SIG-M5 treated with dmso at 0.1 percent for 504 hours (cell line): Measurements from ENCODE around the gene C1GALT1.
"Not testable (repeated sequence)": the region's sequence is repeated elsewhere in the genome, so short reads cannot be mapped to it uniquely, and the experiment has no call there.

ENCODE experiments used
- DNase-seq: peaks from one replicate; lab custom pipeline; 2025; ENCODE audit not compliant: unreplicated experiment; lab: John Stamatoyannopoulos, UW

The C1GALT1 gene

GRCh38 chr7:7182156-7183060 is at the start of gene C1GALT1:
Gene C1GALT1, plus strand, starts transcription at chr7:7182544. Its CDS starts 51,776 bp downstream, at chr7:7234320.
- DNase-seq = peak; percentile 97

GRCh38 chr7:7134046-7134445 is 48.3 kb upstream of the C1GALT1 start:
- no peak for DNase-seq

GRCh38 chr7:7135074-7135473 is 47.3 kb upstream of the C1GALT1 start:
- DNase-seq = no peak

- not testable (repeated sequence) for DNase-seq
Measured at GRCh38 chr7:7135924-7136323, 46.4 kb upstream of the C1GALT1 start.

GRCh38 chr7:7136466-7137381 is 45.6 kb upstream of the C1GALT1 start:
- no peak for DNase-seq

GRCh38 chr7:7138897-7139296 is 43.4 kb upstream of the C1GALT1 start:
- DNase-seq = no peak

- not testable (repeated sequence) for DNase-seq
Measured at GRCh38 chr7:7143404-7143803, 38.9 kb upstream of the C1GALT1 start.

- DNase-seq = not testable (repeated sequence)
Measured at GRCh38 chr7:7145151-7145550, 37.2 kb upstream of the C1GALT1 start.

- peak; percentile 45 for DNase-seq
Measured at GRCh38 chr7:7146837-7147236, 35.5 kb upstream of the C1GALT1 start.

- DNase-seq = no peak
Measured at GRCh38 chr7:7148798-7149481, 33.4 kb upstream of the C1GALT1 start.

GRCh38 chr7:7151285-7151684 is 31.1 kb upstream of the C1GALT1 start:
- DNase-seq = no peak

GRCh38 chr7:7151865-7152264 is 30.5 kb upstream of the C1GALT1 start:
- DNase-seq = no peak

- DNase-seq = no peak
Measured at GRCh38 chr7:7152315-7152714, 30.0 kb upstream of the C1GALT1 start.

GRCh38 chr7:7154355-7154754 is 28.0 kb upstream of the C1GALT1 start:
- DNase-seq = not testable (repeated sequence)

- no peak for DNase-seq
Measured at GRCh38 chr7:7156663-7157062, 25.7 kb upstream of the C1GALT1 start.

- peak; percentile 77 for DNase-seq
Measured at GRCh38 chr7:7157177-7157886, 25.0 kb upstream of the C1GALT1 start.

GRCh38 chr7:7157887-7158271 is 24.5 kb upstream of the C1GALT1 start:
- no peak for DNase-seq

GRCh38 chr7:7159063-7159658 is 23.2 kb upstream of the C1GALT1 start:
- peak; percentile 20 for DNase-seq

GRCh38 chr7:7164591-7164990 is 17.8 kb upstream of the C1GALT1 start:
- DNase-seq = no peak

GRCh38 chr7:7165372-7165771 is 17.0 kb upstream of the C1GALT1 start:
- DNase-seq = no peak
